H1 (cell line): ENCODE data around the gene RNF145. TPM values are rescaled to one million over a fixed set of nuclear protein-coding genes. Genes with fewer than 3 reads are reported as not detected.
A peak's percentile ranks its signal among the peaks of the same experiment; 100 is the strongest.

Source experiments
- CTCF ChIA-PET: fragments of 300-600 bp; sonication (Branson Sonifier 250); formaldehyde crosslinking; loops from one replicate; lab custom pipeline; 2021; ENCODE audit not compliant: partially characterized antibody; lab: Charles Lee
- POLR2A ChIA-PET: fragments of 300-600 bp; sonication (Branson Sonifier 250); formaldehyde crosslinking; loops from one replicate; lab custom pipeline; 2021; ENCODE audit warnings: inconsistent platforms; ENCODE audit not compliant: partially characterized antibody; lab: Charles Lee
- DNase-seq, 2 experiments: peaks; one replicate each; pipeline versions ENCODE4 v3.0.0 to v3.0.0-alpha.2; 2010 to 2022; ENCODE audit warnings: low spot score in 2 of 2, low read depth in 1 of 2, mixed read lengths in 1 of 2
- FAIRE-seq: peaks from 2 replicates; lab custom pipeline; 2011; peaks lifted over from hg19 to GRCh38; lab: Jason Lieb, UNC
- H2AFZ ChIP-seq: 2 replicates; pipeline ENCODE4 v1.8.1; 2012; ENCODE audit warnings: low read length, inconsistent platforms
- H2AK5ac ChIP-seq: 2 replicates; pipeline ENCODE4 v1.6.1; 2013; ENCODE audit warnings: low read depth, low read length
- H2BK120ac ChIP-seq: replicated peaks from 2 replicates; pipeline ENCODE3; 2013; ENCODE audit warnings: low read depth, low read length, inconsistent platforms
- H2BK12ac ChIP-seq: 2 replicates; pipeline ENCODE4 v1.6.1; 2013; ENCODE audit warnings: low read depth, low read length
- H2BK15ac ChIP-seq: 2 replicates; pipeline ENCODE4 v1.6.1; 2013; ENCODE audit warnings: low read length
- H2BK20ac ChIP-seq: 2 replicates; pipeline ENCODE4 v1.6.1; 2013; ENCODE audit warnings: low read length
- H2BK5ac ChIP-seq: 2 replicates; pipeline ENCODE4 v1.6.1; 2013; ENCODE audit warnings: low read depth, low read length
- H3K14ac ChIP-seq: 2 replicates; pipeline ENCODE4 v1.6.1; 2013; ENCODE audit warnings: inconsistent platforms; ENCODE audit not compliant: insufficient read length
- H3K18ac ChIP-seq: 2 replicates; pipeline ENCODE4 v1.6.1; 2013; ENCODE audit warnings: low read length; ENCODE audit errors: extremely low read depth
- H3K23ac ChIP-seq: 2 replicates; pipeline ENCODE4 v1.6.1; 2013; ENCODE audit warnings: inconsistent platforms; ENCODE audit not compliant: insufficient read length
- H3K23me2 ChIP-seq: 2 replicates; pipeline ENCODE4 v1.6.1; 2013; ENCODE audit warnings: low read depth, low read length
- H3K27ac ChIP-seq: 2 replicates; pipeline ENCODE4 v1.6.1; 2011; ENCODE audit warnings: low read depth, low read length, inconsistent platforms
- H3K27me3 ChIP-seq, 4 experiments: replicated peaks in 1 of 4; 1 replicate in 1 of 4; 2 replicates in 3 of 4; pipeline versions ENCODE4 v1.6.1 to v1.8.1; 2011 to 2013; ENCODE audit warnings: low read length in 3 of 4, mild to moderate bottlenecking in 3 of 4, inconsistent platforms in 2 of 4, mixed read lengths in 2 of 4, moderate library complexity in 1 of 4; ENCODE audit not compliant: control insufficient read depth in 3 of 4, insufficient read depth in 3 of 4; ENCODE audit errors: extremely low read depth in 1 of 4
- H3K36me3 ChIP-seq, 4 experiments: 2 replicates each; pipeline versions ENCODE4 v1.6.1 to v1.8.1; 2011 to 2013; ENCODE audit warnings: mild to moderate bottlenecking in 4 of 4, low read length in 3 of 4, moderate library complexity in 2 of 4, control low read depth in 1 of 4, inconsistent platforms in 1 of 4; ENCODE audit not compliant: insufficient read depth in 4 of 4, control insufficient read depth in 2 of 4
- H3K4ac ChIP-seq: replicated peaks from 2 replicates; pipeline ENCODE3; 2013; ENCODE audit warnings: low read length, low read depth, mixed read lengths, inconsistent platforms; ENCODE audit not compliant: insufficient read length
- H3K4me1 ChIP-seq, 4 experiments: replicated peaks in 1 of 4; 1 replicate in 1 of 4; 2 replicates in 3 of 4; pipeline versions ENCODE4 v1.6.1 to v1.8.1; 2011 to 2013; ENCODE audit warnings: low read length in 3 of 4, inconsistent platforms in 2 of 4, mixed read lengths in 1 of 4; ENCODE audit not compliant: insufficient read depth in 4 of 4, control insufficient read depth in 3 of 4
- H3K4me2 ChIP-seq, 2 experiments: 2 replicates each; pipeline versions ENCODE4 v1.6.1 to v1.8.1; 2011 to 2013; ENCODE audit warnings: low read depth in 2 of 2, low read length in 2 of 2, control low read depth in 1 of 2, inconsistent platforms in 1 of 2, mild to moderate bottlenecking in 1 of 2; ENCODE audit not compliant: insufficient read depth in 1 of 2
- H3K4me3 ChIP-seq, 4 experiments: fragments of 200-600, 300-600 bp in 1 of 4; sonication (generic), shearing (Covaris generic), sonication (Bioruptor Twin) in 1 of 4; 2 replicates each; pipeline versions ENCODE4 v1.5.1 to v1.8.1; 2011 to 2016; ENCODE audit warnings: low read length in 4 of 4, low read depth in 3 of 4, control low read depth in 2 of 4, inconsistent platforms in 2 of 4, mild to moderate bottlenecking in 2 of 4, mixed read lengths in 1 of 4, moderate library complexity in 1 of 4; ENCODE audit not compliant: insufficient read depth in 2 of 4; ENCODE audit errors: extremely low read depth in 1 of 4
- H3K56ac ChIP-seq: replicated peaks from 2 replicates; pipeline ENCODE3; 2013; ENCODE audit warnings: low read depth, mild to moderate bottlenecking, mixed read lengths, low read length, inconsistent platforms; ENCODE audit not compliant: insufficient read length
- H3K79me1 ChIP-seq: 2 replicates; pipeline ENCODE4 v1.6.1; 2013; ENCODE audit warnings: low read depth, low read length, control low read depth
- H3K79me2 ChIP-seq, 2 experiments: 2 replicates each; pipeline versions ENCODE4 v1.6.1 to v1.8.1; 2012 to 2013; ENCODE audit warnings: low read length in 2 of 2, mild to moderate bottlenecking in 2 of 2, inconsistent platforms in 1 of 2; ENCODE audit not compliant: insufficient read depth in 2 of 2, control insufficient read depth in 1 of 2
- H3K9ac ChIP-seq, 4 experiments: replicated peaks in 1 of 4; 1 replicate in 1 of 4; 2 replicates in 3 of 4; pipeline versions ENCODE4 v1.6.1 to v1.8.1; 2011 to 2013; ENCODE audit warnings: low read depth in 3 of 4, low read length in 3 of 4, control low read depth in 2 of 4, mild to moderate bottlenecking in 2 of 4, moderate library complexity in 2 of 4, inconsistent platforms in 1 of 4; ENCODE audit errors: extremely low read depth in 1 of 4
- H3K9me3 ChIP-seq, 2 experiments: 2 replicates each; pipeline versions ENCODE4 v1.6.1 to v1.8.1; 2012 to 2013; ENCODE audit warnings: mild to moderate bottlenecking in 2 of 2, moderate library complexity in 2 of 2, control low read depth in 1 of 2, inconsistent platforms in 1 of 2, low read depth in 1 of 2, low read length in 1 of 2, mixed read lengths in 1 of 2; ENCODE audit not compliant: insufficient read depth in 2 of 2
- H4K20me1 ChIP-seq, 2 experiments: replicated peaks in 1 of 2; 2 replicates each; pipeline versions ENCODE3 to v1.8.1; 2011 to 2013; ENCODE audit warnings: inconsistent platforms in 2 of 2, low read length in 2 of 2, mild to moderate bottlenecking in 1 of 2; ENCODE audit not compliant: insufficient read depth in 2 of 2, control insufficient read depth in 1 of 2
- H4K5ac ChIP-seq: 2 replicates; pipeline ENCODE4 v1.6.1; 2013; ENCODE audit warnings: low read length, low read depth, mixed read lengths, inconsistent platforms; ENCODE audit not compliant: insufficient read length
- H4K8ac ChIP-seq: 2 replicates; pipeline ENCODE4 v1.8.0; 2013; ENCODE audit warnings: mild to moderate bottlenecking, moderate library complexity, low read length, inconsistent platforms; ENCODE audit not compliant: insufficient read depth; ENCODE audit errors: extremely low read depth
- H4K91ac ChIP-seq: replicated peaks from 2 replicates; pipeline ENCODE3; 2013; ENCODE audit warnings: low read length, mixed read lengths, inconsistent platforms; ENCODE audit not compliant: insufficient read length
- EGR1 ChIP-seq: IDR thresholded peaks from 2 replicates; pipeline ENCODE4 v1.6.1; 2011; ENCODE audit warnings: low read depth, low read length, borderline replicate concordance
- NRF1 ChIP-seq: IDR thresholded peaks from 2 replicates; pipeline ENCODE4 v1.6.1; 2011; ENCODE audit warnings: mild to moderate bottlenecking, low read depth, low read length, improper control_type of control experiment
- RFX5 ChIP-seq: IDR thresholded peaks from 2 replicates; pipeline ENCODE4 v1.6.1; 2011; ENCODE audit warnings: low read depth, low read length, improper control_type of control experiment, borderline replicate concordance
- RNF2 ChIP-seq: fragments of 200-900, 300-1000 bp; sonication (generic); IDR thresholded peaks from 2 replicates; pipeline ENCODE4 v1.7.1; 2016; ENCODE audit warnings: borderline replicate concordance, low read depth, mild to moderate bottlenecking, antibody characterized with exemption, low read length; ENCODE audit not compliant: poor library complexity, severe bottlenecking; ENCODE audit errors: missing control alignments
- RXRA ChIP-seq: IDR thresholded peaks from 2 replicates; pipeline ENCODE4 v1.6.1; 2011; ENCODE audit warnings: low read depth, mild to moderate bottlenecking, low read length, moderate library complexity; ENCODE audit not compliant: insufficient read depth
- WGBS, 2 experiments: shearing (Covaris generic) in 1 of 2; methylation state at CpG; one replicate each; pipeline versions ENCODE4 v1.1.6 to v1.1.7; 2013 to 2015; ENCODE audit warnings: low lambda C conversion rate in 2 of 2, mixed read lengths in 2 of 2, inconsistent platforms in 1 of 2, low coverage in 1 of 2, missing lambda C conversion rate in 1 of 2; ENCODE audit not compliant: insufficient replicate concordance in 2 of 2, insufficient coverage in 1 of 2, insufficient read length in 1 of 2; ENCODE audit errors: extremely low coverage in 1 of 2, missing lambda C conversion rate in 1 of 2; 5-methylcytosine and 5-hydroxymethylcytosine counted together
- polyA plus RNA-seq, 7 experiments: library from polyadenylated mRNA; depleted of rRNA in 3 of 7; stranded (reverse) in 5 of 7; unstranded in 2 of 7; fragments of >200 nt in 5 of 7; fragments of 200-250 nt in 2 of 7; gene quantifications; 1 replicate in 5 of 7; 2 replicates in 1 of 7; 4 replicates in 1 of 7; pipeline versions ENCODE4 v1.2.1 to v1.2.3, GENCODE V29; 2011 to 2013; ENCODE audit warnings: missing spikeins in 2 of 7, mixed read lengths in 2 of 7
- total RNA-seq: library from RNA; stranded (reverse); fragmentation: NEBNext Ultra II Directional; extraction: Animal tissue kit (Norgen Biotek cat#: 25700); gene quantifications from 2 replicates; pipeline ENCODE4 v1.2.1, GENCODE V29; 2021

The RNF145 gene
- total and polyA plus RNA-seq, 2 of the 8 experiments (the other 6 are each of a cell fraction or from before 2014, with no cell fraction given) = 34.2 to 72.5 TPM

GRCh38 chr5:159244163-159244562, 34.8 kb upstream of the RNF145 start:
- H2BK12ac ChIP-seq = no peak overlapping the region
- no peak overlapping the region for H3K14ac ChIP-seq
- H2BK120ac ChIP-seq = no peak overlapping the region
- H3K4me2 ChIP-seq = no peak overlapping the region
- H4K91ac ChIP-seq = no peak overlapping the region
- H4K5ac ChIP-seq = no peak overlapping the region
- H3K23me2 ChIP-seq = no peaks in the 10 kb centered on the region
- no peak overlapping the region for H2AK5ac ChIP-seq
- DNase-seq (no peak), FAIRE-seq (no peak)
- H4K20me1 ChIP-seq = no peaks in the 10 kb centered on the region
- no peak overlapping the region for H3K56ac ChIP-seq
- H3K9ac ChIP-seq = no peak overlapping the region
- H3K36me3 ChIP-seq = no peaks in the 10 kb centered on the region
- H3K4me1 ChIP-seq = no peaks in the 10 kb centered on the region
- no peak overlapping the region for H2AFZ ChIP-seq
- no peak overlapping the region for H2BK15ac ChIP-seq
- no peak for TF ChIP-seq NRF1
- TF ChIP-seq EGR1 = no peak
- TF ChIP-seq RFX5 = peak; percentile 56; the same call in 1 of the 2 replicates
- TF ChIP-seq RNF2 = no peak
- TF ChIP-seq RXRA = no peak
- no peak overlapping the region for H2BK20ac ChIP-seq
- H3K18ac ChIP-seq = no peak overlapping the region
- no peak overlapping the region for H2BK5ac ChIP-seq
- WGBS, 2 experiments = 82% methylated on average over 3 of the region's 3 CpGs; no CpG with 5 or more reads in 1 of the 2 experiments
- H3K79me1 ChIP-seq = no peaks in the 10 kb centered on the region
- H4K8ac ChIP-seq = no peak overlapping the region
- no peaks in the 10 kb centered on the region for H3K9me3 ChIP-seq
- H3K4ac ChIP-seq = no peak overlapping the region
- H3K23ac ChIP-seq = no peak overlapping the region
- ChIA-PET CTCF (no interaction called here), POLR2A (no interaction called here)
- H3K27ac ChIP-seq = no peak overlapping the region
- H3K27me3 ChIP-seq = no peaks in the 10 kb centered on the region; a peak in 2 of 7 replicates
- H3K79me2 ChIP-seq = no peaks in the 10 kb centered on the region
- H3K4me3 ChIP-seq = no peak overlapping the region
